ENCODE results near the gene GDPD4. TPM values are rescaled to one million over a fixed set of nuclear protein-coding genes. Genes with fewer than 3 reads are reported as not detected.

Gene GDPD4
- total and polyA plus RNA-seq, 9 of the 15 experiments (the other 6 are each of a cell fraction or from before 2014, with no cell fraction given) = 0.40 TPM; not detected in 8

GRCh38 chr11:77213589-77214428, 87.7 kb downstream of the GDPD4 start:
- FAIRE-seq (no peak), DNase-seq (ENCODE audit: extremely low read depth in 1 of 4, low spot score in 3 of 4) (no peak), ATAC-seq (no peak)
- CTCF ChIA-PET (ENCODE audit: low intra/inter-chr PET ratio) = no interaction called here
- intact Hi-C loops (cut with micrococcal nuclease) (no loop called here), in situ Hi-C loops (cut with MboI) (no loop called here)
- Histone ChIP-seq H3K79me2 (ENCODE audit: control insufficient read depth, insufficient read depth, low read length) (no peaks in the 10 kb centered on the region), H2AFZ (ENCODE audit: low read depth, low read length) (no peak overlapping the region), H3K9me3 (replicated peaks; ENCODE audit: control insufficient read depth, insufficient read depth, low read depth, low read length) (no peaks in the 10 kb centered on the region), H3K9me1 (ENCODE audit: control insufficient read depth, insufficient read depth, low read length) (peaks cover 3% of the 10 kb centered on the region), H3K4me2 (ENCODE audit: insufficient read depth, low read length) (no peak overlapping the region), H4K20me1 (replicated peaks; ENCODE audit: control insufficient read depth, insufficient read depth, low read length) (no peaks in the 10 kb centered on the region; the same call in 1 of the 2 replicates), H3K4me3 (no peak overlapping the region), H3K27ac (ENCODE audit: extremely low read depth, low read depth, low read length) (no peak overlapping the region), H3K9ac (ENCODE audit: insufficient read depth in 1 of 2, low read depth in 2 of 2, low read length in 2 of 2) (no peak overlapping the region), H3K27me3 (ENCODE audit: control insufficient read depth in 2 of 2, insufficient read depth in 2 of 2, low read length in 2 of 2) (peaks cover 0 to 44% of the 10 kb centered on the region in 2 experiments; a peak in 4 of 5 replicates), H3K4me1 (replicated peaks in 1 of 2; ENCODE audit: control insufficient read depth in 2 of 2, insufficient read depth in 2 of 2, low read length in 2 of 2) (no peaks in the 10 kb centered on the region), H3K36me3 (ENCODE audit: control insufficient read depth, insufficient read depth, low read length) (no peaks in the 10 kb centered on the region)
- no peak for TF ChIP-seq HSF4 (CRISPR knock-in tag; IDR thresholded peaks at IDR 0.05; ENCODE audit: borderline replicate concordance)
- TF ChIP-seq TCFL5 (CRISPR knock-in tag; conservative IDR thresholded peaks at IDR 0.05) = no peak
- no peak for TF ChIP-seq GATAD2A (IDR thresholded peaks at IDR 0.05)
- no peak for TF ChIP-seq NR2C1 (IDR thresholded peaks at IDR 0.05)
- TF ChIP-seq NR2C1 (tag; IDR thresholded peaks at IDR 0.05) = no peak
- no peak for TF ChIP-seq E2F1 (CRISPR knock-in tag; IDR thresholded peaks at IDR 0.05)
- TF ChIP-seq ZNF224 (CRISPR knock-in tag; IDR thresholded peaks at IDR 0.05) = no peak
- WGBS (ENCODE audit: insufficient coverage, low coverage, missing lambda C conversion rate) = 2% methylated on average over 17 of the region's 18 CpGs
- POLR2A ChIA-PET = interaction anchor here (0.7 kb wide), 1 partner anchor 9 kb away, joined by 4 read pairs; no protein-coding TSS in a partner anchor
- BruUV-seq (replicated peaks) = no TSS peak
